ENCODE measurements around the gene U2AF1L4.

Gene U2AF1L4

GRCh38 chr19:35756377-35757230 lies 11.4 kb upstream of the U2AF1L4 start, which contains the start of gene HSPB6:
Gene HSPB6, minus strand, starts transcription at chr19:35757029. Its CDS starts 21 bp downstream, at chr19:35757008.
- peak; percentile 74 for DNase-seq

- DNase-seq = peak; percentile 51
Measured at GRCh38 chr19:35755550-35756376, 10.5 kb upstream of the U2AF1L4 start.

GRCh38 chr19:35755131-35755549 lies 9.9 kb upstream of the U2AF1L4 start:
- no peak for DNase-seq

- DNase-seq = no peak
Measured at GRCh38 chr19:35754370-35755130, 9.3 kb upstream of the U2AF1L4 start.

- no peak for DNase-seq
Measured at GRCh38 chr19:35753634-35754369, 8.6 kb upstream of the U2AF1L4 start.

- DNase-seq = no peak
Measured at GRCh38 chr19:35752746-35753350, 7.6 kb upstream of the U2AF1L4 start.

- DNase-seq = no peak
Measured at GRCh38 chr19:35751839-35752745, 6.9 kb upstream of the U2AF1L4 start.

GRCh38 chr19:35750167-35750566 lies 4.9 kb upstream of the U2AF1L4 start:
- DNase-seq = no peak

- peak; percentile 99 for DNase-seq
Measured at GRCh38 chr19:35748106-35749020, 3.1 kb upstream of the U2AF1L4 start, which contains the start of gene LIN37. Gene LIN37, plus strand, starts transcription at chr19:35748576. Its CDS starts 149 bp downstream, at chr19:35748725.

- DNase-seq = no peak
Measured at GRCh38 chr19:35746531-35746930, 1.3 kb upstream of the U2AF1L4 start.

GRCh38 chr19:35746087-35746462 lies 857 bp upstream of the U2AF1L4 start:
- no peak for DNase-seq

- peak; percentile 96 for DNase-seq
Measured at GRCh38 chr19:35744430-35745327, 539 bp downstream of the U2AF1L4 start.

GRCh38 chr19:35743640-35744429 lies 1.4 kb downstream of the U2AF1L4 start:
- no peak for DNase-seq

GRCh38 chr19:35742121-35742724 lies 3.0 kb downstream of the U2AF1L4 start, which contains the start of gene IGFLR1:
Gene IGFLR1, minus strand, starts transcription at chr19:35742452. Its CDS starts 1,272 bp downstream, at chr19:35741180.
- DNase-seq = no peak

- no peak for DNase-seq
Measured at GRCh38 chr19:35741203-35741515, 4.1 kb downstream of the U2AF1L4 start.

- DNase-seq = peak; percentile 95
Measured at GRCh38 chr19:35740423-35741202, 4.6 kb downstream of the U2AF1L4 start.
